GM21576 (cell line): Measurements from ENCODE around the gene GASK1A.
"Not testable (repeated sequence)": the region's sequence is repeated elsewhere in the genome, so short reads cannot be mapped to it uniquely, and the experiment has no call there.

Source experiments
- ATAC-seq: cut with Tn5 transposase; IDR thresholded peaks from one replicate; pipeline ENCODE4 v1.9.1; 2021; ENCODE audit warnings: mild to moderate bottlenecking, moderate library complexity; ENCODE audit not compliant: unreplicated experiment

The GASK1A gene

GRCh38 chr3:43030162-43030935, 51.2 kb downstream of the GASK1A start:
- no peak for ATAC-seq

DNA sequence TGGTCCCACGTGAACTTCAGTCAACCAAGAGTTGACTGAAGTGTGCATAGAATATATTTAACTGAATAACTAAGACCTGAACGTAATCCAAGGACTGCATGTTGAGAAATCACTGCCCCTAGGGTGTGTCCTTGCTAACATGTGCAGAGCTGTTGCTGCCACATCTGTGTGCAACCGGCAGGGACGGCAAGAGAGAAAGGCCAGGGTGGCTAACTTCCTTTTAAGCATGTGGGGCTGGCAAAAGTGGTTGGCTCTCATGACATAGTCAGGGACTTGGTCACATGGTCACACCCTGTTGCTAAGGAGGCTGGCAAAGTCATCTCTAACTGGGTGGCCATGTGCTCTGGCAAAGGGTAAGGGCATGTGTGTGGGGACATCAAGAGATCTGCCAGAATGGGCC, 52.4 kb downstream of the GASK1A start:
- no peak for ATAC-seq

- no peak for ATAC-seq
These were observed 52.9 kb downstream of the GASK1A start for GRCh38 chr3:43031889-43032545.

DNA sequence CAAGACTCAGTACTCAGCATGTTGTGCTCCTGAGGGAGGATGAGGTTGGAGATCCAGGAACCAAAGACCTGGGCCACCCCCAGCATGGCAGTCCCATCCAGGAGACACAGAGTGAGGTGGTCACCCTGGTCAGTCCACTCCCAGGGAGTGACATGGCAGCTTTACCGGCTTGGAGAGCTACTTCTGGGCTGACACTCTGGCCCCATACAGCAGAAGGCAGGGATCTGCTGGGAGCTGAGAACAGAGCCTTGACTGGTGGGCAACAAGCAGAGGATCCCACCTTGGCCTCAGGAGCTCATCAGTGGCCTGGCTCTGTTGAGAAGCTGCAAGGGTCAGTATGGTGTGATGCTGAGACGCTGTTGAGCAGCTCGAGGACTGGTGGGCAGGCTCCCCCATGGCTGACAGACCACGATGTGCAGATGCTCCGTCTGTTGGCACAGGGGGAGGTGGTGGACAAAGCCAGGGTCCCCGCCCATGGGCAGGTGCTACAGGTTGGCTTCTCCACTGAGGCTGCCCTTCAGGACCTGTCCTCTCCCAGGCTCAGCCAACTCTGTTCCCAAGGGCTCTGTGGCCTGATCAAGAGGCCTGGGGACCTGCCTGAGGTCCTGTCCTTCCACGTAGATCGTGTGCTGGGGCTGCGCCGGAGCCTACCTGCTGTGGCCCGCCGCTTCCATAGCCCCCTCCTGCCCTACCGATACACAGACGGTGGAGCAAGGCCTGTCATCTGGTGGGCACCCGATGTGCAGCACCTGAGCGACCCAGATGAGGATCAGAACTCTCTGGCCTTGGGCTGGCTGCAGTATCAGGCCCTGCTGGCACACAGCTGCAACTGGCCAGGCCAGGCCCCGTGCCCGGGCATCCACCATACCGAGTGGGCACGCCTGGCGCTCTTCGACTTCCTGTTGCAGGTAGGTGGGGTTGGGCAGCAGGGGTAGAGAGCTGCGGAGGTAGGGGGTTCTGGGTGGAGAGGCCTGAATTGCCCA, 53.8 kb downstream of the GASK1A start:
- no peak for ATAC-seq

DNA sequence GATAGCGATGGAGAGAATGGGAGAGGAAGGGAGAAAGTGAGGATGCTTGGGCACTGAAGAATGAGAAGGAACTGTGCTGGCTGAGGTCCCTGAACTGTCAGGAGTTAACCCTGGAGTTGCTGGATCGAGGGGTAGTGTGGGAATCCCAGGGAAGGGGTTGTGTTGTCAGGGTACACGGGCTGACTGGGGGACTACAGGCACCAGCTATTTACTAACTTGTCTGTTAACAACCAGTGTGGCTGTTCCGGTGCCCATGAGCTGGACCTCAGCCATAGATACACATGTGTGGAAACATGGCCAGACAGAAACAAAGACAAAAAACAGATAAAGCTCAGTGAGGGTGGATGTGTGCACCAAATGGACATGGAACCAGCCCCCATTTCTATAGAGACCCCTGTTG, 55.1 kb downstream of the GASK1A start:
- ATAC-seq: no peak

GRCh38 chr3:43034911-43035310, 55.8 kb downstream of the GASK1A start:
- ATAC-seq: no peak

DNA sequence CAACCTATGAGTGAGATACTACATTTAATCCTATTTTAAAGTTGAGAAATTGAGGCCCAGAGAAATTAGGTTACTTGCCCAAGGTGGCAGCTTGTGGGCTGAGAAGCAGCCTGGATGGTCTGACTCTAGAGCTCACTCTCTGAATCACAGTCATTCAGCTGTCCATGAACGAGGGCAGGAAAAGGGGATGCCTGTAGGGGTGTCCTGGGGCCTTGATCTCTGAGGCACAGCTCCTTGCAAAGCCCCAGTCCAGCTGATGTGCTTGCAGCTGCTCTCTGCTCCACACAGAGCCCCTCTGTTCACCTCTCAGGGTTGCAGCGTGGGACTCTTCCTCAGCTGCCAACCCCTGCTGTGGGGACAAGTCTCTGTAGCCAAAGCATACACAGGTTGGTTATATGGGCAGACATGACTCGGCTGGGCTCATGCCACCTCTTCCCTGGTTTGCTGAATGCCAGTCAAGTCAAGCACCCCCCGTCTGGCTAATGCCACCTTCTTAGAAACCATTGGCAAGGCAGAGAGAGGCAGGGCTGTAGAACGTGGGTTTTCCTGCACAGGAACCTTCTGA, 56.8 kb downstream of the GASK1A start:
- ATAC-seq: no peak

- ATAC-seq: no peak
These were observed 57.7 kb downstream of the GASK1A start for GRCh38 chr3:43036621-43037423.

DNA sequence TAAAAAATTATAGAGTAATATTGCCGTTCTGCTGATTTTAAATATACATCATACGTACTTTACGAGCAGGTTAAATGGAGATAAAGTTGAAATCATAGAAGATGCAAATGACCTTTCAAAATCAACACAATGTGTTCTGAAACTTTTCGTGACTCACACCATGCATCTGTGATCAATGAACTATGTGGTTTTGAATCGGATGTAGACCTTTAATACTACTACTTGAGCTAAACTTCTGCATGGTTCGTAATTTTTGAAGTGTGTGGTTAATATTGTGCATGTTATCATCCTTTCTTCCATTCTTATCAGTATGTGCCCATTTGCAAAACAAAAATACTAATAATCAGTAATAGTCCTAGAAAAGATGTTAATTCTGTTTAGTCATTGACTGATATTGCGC, 58.9 kb downstream of the GASK1A start:
- no peak for ATAC-seq

DNA sequence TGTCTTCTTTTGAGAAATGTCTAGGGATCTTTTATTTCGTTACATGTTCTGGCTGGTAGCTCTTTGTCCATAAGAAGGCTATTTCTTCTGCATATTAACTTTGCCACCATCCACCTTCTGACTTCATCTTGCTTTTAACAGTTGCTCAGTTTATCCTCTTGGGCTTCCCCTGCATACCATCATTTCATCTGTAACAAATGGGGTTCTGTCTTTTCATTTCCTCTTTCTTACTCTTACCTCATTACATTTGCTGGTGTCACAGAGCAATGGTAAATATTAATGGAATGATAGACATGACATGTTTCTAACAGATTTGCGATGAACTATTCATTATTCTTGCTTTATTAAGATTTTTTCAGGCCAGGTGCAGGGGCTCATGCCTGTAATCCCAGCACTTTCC, 62.4 kb downstream of the GASK1A start:
- ATAC-seq: no peak

DNA sequence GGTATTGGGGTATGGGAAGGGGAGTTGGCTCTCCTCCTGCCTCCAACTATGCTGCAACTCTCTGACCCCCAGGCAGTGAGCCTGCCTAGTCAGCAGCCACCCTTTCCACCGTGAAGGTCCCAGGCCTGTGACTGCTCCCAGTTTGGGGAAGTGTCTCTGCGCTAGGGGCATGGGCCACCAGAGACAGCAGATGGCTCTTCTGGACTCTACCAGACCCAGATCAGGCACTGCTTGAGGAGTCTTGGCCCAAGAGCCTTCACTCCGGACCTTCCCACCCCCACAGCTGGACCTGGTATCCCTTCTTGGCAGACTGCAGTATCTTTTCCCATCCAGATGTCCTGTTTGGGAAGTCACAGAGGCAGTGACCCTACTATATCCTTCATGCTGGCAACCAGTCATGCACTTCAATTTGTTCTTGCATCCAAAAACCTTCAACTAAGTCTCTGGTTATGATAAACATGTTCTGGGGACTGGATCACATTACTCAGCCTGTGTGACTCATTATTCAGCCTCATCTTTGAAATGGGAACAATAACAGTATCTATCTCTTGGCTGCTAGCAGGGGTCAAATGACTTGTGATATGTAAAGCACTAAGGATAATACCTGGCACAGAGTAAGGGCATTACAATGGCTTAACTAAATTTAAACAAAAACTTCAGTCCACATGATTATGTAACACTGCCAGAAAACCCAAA, 64.1 kb downstream of the GASK1A start:
- ATAC-seq: no peak

GRCh38 chr3:43043793-43044192, 64.7 kb downstream of the GASK1A start:
- no peak for ATAC-seq

GRCh38 chr3:43045079-43045478, 66.0 kb downstream of the GASK1A start:
- not testable (repeated sequence) for ATAC-seq

DNA sequence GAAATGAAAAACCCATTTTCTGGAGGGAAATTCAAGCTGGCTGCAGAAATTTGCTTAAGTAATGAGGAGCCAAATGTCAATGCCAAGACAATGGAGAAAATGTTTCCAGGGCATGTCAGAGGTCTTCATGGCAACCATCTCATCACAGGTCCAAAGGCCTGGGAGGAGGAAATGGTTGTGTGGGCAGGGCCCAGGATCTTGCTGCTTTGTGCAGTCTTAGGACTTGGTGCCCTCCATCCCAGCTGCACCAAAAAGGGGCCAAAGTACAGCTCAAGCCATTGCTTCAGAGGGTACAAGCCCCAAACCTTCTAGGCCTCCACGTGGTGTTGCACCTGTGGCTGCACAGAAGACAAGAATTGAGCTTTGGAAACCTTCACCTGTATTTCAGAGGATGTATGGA, 67.5 kb downstream of the GASK1A start:
- ATAC-seq: no peak

- no peak for ATAC-seq
These were observed 69.4 kb downstream of the GASK1A start for GRCh38 chr3:43048470-43048869.

DNA sequence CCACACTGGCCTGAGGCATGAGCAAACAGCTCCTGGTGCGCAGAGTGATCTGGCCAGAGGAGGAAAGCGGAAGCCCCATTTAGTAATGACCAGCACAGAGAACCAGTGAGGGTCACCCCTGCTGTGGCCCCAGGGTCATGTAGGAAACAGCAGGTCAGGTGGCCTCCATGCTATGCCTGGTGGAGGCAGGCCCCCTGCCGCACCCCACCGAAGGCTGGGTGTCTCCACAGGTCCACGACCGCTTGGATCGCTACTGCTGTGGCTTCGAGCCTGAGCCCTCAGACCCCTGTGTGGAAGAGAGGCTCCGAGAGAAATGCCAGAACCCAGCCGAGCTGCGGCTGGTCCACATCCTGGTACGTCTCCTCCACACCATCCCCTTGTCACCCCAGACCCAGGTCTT, 74.2 kb downstream of the GASK1A start:
- no peak for ATAC-seq

DNA sequence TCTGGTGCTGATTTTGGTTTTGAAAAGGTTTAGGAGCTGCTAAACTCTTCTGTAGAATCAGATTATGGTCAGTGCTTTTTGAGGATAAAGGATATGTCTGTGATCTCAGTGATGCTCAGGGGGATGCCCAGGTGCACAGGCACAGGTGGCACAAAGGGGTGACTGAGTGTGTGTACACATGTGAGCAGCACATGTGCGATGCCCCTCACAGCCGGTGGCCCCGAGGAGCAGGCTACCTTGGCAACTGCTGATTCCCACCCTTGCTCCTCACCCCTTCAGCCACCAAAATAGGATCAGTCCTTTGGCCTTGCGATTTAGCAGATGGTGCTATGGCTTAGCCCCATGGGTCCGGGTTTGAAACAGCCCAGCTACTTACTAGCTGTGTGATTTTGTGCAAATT, 75.6 kb downstream of the GASK1A start:
- no peak for ATAC-seq

DNA sequence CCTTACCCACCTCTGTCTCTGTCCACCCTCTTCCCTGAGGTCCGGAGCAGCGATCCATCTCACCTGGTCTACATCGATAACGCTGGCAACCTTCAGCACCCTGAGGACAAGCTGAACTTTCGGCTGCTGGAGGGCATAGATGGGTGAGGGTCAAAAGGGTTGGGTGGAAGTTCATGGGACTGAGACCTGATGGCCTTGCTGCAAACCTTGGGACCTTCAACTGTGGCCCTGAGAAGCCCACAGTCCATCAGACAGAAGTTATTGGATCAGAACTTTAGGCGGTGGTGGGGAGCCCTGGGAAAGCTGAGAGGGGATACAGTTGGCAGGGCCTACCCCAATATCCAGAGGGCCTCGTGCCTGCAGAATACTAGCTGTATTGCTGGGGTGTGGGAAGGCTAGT, 76.3 kb downstream of the GASK1A start:
- ATAC-seq: no peak
